Fibroblast of mammary gland (primary cell): ENCODE data around the gene OPCML.
"Not testable (repeated sequence)": the region's sequence is repeated elsewhere in the genome, so short reads cannot be mapped to it uniquely, and the experiment has no call there.

Experiments used
- DNase-seq: peaks from one replicate; pipeline ENCODE4 v3.0.0-alpha.2; 2010; ENCODE audit warnings: low read depth
- H3K4me3 ChIP-seq: 2 replicates; pipeline ENCODE4 v1.5.1; 2011; ENCODE audit warnings: low read depth, mild to moderate bottlenecking, low read length, moderate library complexity; ENCODE audit not compliant: control insufficient read depth
- CTCF ChIP-seq: conservative IDR thresholded peaks from 2 replicates; pipeline ENCODE4 v1.5.1; 2011; ENCODE audit warnings: low read depth, low read length, inconsistent platforms; ENCODE audit not compliant: control insufficient read depth, insufficient read depth

The OPCML gene

DNA sequence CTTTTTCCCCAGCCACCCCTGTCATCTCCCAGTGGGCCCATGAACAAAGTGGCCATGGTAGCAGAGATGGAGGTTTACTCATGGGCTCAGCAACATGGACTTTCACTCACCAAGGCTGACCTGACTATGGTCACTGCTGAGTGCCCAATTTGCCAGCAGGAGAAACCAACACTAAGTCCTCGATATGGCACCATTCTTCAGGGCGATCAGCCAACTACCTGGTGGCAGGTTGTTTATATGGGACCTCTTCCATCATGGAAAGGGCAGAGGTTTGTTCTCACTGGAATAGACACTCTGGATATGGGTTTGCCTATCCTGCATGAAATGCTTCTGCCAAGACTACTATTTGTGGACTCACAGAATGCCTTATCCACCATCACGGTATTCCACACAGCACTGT, 1152.8 kb downstream of the OPCML start:
- no peak for TF ChIP-seq CTCF
- no peak for DNase-seq
- H3K4me3 ChIP-seq: no peak overlapping the region

- no peak overlapping the region for H3K4me3 ChIP-seq
- no peak for DNase-seq
- no peak for TF ChIP-seq CTCF
Measured at GRCh38 chr11:132373405-132374143, 1158.7 kb downstream of the OPCML start.

- H3K4me3 ChIP-seq, DNase-seq: not testable (repeated sequence)
Measured at GRCh38 chr11:132370114-132370513, 1162.2 kb downstream of the OPCML start.

DNA sequence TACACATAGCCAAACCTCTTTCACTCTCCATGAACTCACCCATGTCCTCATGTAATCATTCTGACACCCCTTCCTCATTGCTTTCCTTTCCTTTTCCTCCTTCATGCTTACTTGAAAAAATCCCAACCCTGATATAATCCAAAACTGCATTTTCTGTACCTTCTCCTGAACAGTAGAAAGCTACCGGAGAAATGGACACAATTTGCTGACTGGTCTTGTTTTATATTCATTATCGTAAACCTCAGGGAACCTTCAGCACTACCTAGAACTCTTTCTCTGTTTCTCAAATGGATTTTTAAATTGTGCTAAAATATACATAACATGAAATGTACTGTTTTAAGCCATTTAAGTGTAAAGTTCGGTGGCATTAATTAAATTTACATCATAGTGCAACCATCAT, 1165.0 kb downstream of the OPCML start:
- no peak overlapping the region for H3K4me3 ChIP-seq
- DNase-seq: no peak
- no peak for TF ChIP-seq CTCF

DNA sequence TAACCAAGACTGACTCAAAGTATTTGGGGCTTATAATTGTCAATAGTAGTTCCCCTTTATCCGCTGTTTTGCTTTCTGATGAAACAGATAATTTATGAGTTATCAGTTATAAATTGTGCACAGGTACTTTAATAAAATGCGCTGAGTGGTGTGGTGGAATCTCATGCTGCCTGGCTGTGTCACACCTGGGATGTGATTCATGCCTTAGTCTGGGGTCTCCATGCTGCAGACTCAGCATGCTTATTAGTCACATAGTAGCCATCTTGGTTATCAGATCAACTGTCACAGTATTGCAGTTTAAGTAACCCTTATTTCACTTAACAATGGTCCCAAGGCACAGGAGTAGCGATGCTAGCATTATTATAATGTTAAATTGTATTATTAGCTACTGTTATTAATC, 1166.7 kb downstream of the OPCML start:
- no peak for DNase-seq
- no peak overlapping the region for H3K4me3 ChIP-seq
- TF ChIP-seq CTCF: no peak
